Activated CD4-positive, alpha-beta T cell treated with anti-CD3 and anti-CD28 coated beads, Interleukin-2, amount 50 U/mL, for 4 hours (primary cell): ENCODE data around the gene ANKS1A.

Experiments used
- DNase-seq, 2 experiments: peaks; one replicate each; pipeline ENCODE4 v3.0.0-alpha.2; 2020

ANKS1A gene

GRCh38 chr6:35073211-35073610 is 184.2 kb downstream of the ANKS1A start:
- no peak for DNase-seq

DNA sequence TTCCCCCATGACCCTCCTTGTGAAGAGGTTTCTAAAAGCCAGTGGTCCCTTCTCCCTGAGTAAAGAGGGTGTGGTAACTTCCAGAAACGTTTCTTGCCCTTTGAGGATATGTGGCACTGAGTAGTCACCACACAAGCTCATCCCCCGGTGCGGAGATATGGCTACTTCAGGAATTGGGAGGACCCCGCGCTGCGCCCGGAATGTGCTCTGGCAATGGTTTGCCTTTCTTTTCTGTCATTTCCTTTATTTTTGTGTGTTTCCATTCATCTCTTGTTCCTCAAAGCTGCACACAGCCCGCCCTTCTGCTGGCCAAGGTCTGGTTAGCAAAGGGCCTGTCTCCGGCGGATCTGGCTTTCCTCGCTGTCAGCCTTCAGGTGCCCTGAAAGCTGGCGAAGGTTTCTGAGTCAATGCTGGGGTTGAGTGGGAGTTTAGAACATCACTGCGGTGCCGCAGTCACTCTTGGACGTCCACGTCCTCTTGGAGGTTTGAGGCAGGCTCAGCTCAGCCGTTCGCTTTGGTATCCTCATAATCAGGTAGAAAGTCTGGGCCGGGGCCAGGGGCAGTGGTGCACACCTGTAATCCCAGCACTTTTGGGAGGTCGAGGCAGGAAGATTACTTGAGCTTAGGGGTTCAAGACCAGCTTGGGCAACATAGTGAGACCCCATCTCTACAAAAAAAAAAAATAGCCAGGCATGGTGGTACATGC is 184.9 kb downstream of the ANKS1A start:
- no peak for DNase-seq

DNA sequence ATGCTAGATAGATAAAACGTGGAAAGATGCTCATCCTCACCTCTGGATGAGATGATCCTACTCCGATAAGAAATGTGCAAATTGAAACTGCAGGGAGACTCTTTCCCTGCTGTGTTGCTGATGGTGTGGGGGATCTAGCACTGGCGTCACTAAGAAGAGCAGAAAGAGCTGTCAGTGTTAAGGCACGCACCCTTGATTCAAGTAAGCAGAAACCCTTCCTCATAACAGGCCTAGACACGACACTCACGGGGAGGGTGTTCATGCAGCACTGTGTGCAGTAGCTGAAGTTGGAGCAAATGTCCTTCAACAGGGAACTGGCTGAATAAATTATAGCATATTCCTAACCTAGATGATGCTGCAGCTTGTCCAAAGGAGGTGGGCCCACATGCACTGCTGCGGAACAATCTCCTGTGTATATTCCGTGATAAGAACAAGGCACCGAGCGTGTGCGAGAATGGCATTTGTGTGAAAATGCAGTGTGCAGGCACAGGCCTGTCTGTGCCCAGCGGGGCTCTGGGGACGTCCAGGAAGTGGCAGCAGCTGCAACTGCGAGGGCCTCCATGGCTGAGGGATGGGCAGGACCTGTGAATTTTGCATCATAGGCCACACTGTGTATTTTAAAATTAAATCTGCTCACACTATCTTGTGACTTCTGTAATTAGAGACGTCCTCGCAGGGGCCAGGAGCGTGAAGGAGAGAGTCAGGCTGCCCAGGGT is 188.1 kb downstream of the ANKS1A start:
- no peak for DNase-seq

DNA sequence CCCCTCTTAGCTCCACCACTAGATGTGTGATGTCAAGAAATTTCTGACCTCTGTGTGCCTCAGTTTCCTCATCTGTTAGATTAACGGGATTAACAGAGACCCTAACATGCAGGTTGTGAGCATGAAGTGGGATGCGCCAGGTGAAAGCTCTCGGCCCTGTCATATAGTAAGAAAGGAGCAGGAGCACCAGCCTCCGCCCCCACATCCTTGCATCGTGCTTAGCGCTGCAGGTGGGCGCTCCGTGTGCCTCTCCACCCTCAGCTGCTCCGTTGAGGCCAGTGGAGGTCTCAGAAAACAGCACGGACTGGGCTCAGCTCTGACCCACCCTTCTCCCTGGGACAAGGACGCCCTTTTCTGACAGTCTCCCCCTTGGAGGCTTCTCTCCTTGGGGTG is 188.7 kb downstream of the ANKS1A start:
- DNase-seq: no peak

DNA sequence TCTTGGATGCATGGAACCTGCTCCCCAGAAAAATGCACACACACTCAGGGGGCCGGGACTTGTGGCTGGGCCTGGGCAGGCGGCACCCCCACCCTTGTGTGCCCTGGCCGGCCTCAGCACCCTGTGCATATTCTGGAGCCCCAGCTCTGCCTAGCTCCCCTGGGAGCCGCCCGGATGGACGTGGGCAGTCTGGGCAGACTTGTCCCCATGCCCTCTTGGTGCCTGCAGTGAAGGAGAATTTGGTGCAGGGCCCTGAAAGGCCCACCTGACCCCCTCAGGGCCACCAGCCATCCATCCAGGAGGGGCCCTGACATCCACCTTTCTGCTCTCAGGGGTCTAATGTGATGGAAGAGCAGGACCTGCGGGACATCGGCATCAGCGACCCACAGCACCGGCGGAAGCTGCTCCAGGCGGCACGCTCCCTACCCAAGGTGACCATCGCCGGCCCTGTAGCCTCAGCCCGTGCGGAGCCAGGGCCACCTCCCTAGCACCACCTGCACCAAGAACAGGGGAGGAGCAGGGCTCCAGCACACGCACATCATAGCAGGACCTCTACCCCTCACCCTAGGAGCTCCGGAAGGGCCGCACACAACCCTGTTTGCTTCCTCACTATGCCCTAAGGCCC is 189.3 kb downstream of the ANKS1A start:
- no peak for DNase-seq

DNA sequence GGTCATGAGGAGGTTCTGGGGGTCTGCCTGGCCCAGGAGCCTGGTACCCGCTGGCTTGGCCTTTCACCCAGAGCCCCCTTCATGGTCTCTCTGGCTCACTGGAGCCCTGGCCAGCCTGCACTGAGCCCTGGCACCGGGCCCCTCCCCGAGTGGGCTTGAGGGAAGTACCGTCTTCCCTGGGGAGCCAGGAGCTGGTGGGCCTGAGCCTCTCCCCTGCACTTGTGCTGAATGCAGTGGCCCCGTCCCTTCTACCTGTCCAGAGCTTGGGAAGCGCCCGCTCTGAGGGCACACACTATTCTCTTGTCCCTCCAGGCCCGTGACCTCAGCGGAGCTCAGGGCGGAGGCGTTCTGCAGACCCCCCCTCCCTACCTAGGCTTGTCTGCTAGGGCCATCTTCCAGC is 189.8 kb downstream of the ANKS1A start:
- DNase-seq: no peak

GRCh38 chr6:35079311-35080000 is 190.4 kb downstream of the ANKS1A start:
- DNase-seq: no peak

GRCh38 chr6:35080016-35080680 is 191.1 kb downstream of the ANKS1A start:
- DNase-seq: no peak

DNA sequence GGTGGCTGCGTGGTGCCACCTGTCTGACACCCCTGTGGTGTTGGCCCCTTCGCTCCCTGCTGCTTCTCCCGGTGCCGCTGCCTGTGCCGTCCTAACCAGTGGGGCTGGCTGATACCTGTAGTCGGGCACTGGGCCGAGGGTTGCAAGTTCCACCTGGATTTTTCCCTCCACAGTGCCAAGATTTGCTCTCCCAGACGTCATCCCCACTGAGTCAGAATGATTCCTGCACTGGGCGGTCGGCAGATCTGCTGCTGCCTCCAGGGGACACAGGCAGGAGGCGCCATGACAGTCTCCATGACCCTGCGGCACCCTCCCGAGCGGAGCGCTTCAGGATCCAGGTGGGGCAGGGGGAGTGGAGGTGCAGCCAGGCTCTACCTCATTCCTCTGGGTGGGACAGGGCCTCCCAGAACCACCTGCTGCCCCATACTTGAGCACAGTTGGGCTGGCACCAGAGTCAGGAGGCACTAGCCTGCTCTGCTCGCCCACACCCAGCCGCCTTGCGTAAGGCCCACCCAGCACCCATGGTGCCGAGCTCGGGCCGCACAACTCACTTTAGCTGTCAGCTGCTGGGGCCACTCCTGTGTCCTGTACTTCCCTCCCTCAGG is 191.9 kb downstream of the ANKS1A start:
- no peak for DNase-seq

GRCh38 chr6:35081426-35081851 is 192.4 kb downstream of the ANKS1A start:
- DNase-seq: no peak

DNA sequence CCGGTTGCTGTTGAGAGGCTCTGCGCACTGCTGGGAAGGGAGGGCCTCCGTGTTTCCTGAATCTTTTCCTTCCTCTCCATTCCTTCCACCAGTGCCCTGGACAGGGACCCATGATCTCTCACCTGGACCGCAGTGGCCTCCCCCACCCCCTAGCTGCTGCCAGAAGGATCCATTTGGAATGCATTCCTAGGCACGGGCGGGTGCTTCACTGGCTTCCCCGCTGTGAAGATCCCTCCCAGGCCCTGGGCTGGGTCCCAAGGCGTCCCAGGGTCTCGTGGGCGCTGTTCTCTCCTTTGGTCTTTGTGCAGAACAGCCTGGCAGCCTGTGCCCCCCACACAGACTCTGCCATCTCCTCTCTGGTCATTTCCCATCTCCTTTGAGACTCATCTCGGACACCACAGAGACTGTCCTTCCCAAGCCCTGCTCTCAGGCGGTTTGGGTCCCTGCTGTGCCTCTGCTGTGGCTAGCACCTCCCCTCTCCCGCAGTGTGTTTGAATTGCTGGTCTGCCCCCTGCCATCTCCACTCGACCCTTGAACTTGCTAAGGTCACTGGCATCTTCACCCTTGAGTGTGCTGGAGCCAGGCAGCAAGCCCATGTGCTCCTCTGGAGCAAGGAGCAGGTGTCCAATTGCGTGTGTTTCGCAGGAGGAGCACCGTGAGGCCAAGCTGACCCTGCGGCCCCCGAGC is 193.1 kb downstream of the ANKS1A start:
- DNase-seq: no peak

GRCh38 chr6:35082733-35083403 is 193.8 kb downstream of the ANKS1A start:
- DNase-seq: no peak

DNA sequence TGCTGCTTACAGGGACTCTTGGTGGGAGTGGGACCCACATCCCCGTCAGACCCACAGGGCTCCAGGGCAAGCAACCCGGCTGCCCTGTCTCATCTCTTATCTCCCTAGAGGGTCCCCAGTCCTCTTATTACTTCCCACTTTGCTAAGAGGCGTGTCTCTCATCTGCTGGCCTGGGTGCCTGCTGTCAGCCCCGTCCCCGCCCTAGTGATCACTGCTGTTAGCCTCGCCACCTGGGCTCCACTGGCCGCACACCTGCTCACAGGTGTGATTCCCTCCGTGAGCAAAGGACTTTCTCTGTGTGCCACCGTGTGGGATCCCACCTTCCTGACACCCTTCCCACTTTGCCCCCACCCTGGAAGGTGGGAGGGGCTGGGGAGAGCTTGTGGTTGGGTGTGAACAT is 194.5 kb downstream of the ANKS1A start:
- DNase-seq: no peak

- DNase-seq: no peak
Observed at GRCh38 chr6:35084041-35084491, 195.0 kb downstream of the ANKS1A start.

DNA sequence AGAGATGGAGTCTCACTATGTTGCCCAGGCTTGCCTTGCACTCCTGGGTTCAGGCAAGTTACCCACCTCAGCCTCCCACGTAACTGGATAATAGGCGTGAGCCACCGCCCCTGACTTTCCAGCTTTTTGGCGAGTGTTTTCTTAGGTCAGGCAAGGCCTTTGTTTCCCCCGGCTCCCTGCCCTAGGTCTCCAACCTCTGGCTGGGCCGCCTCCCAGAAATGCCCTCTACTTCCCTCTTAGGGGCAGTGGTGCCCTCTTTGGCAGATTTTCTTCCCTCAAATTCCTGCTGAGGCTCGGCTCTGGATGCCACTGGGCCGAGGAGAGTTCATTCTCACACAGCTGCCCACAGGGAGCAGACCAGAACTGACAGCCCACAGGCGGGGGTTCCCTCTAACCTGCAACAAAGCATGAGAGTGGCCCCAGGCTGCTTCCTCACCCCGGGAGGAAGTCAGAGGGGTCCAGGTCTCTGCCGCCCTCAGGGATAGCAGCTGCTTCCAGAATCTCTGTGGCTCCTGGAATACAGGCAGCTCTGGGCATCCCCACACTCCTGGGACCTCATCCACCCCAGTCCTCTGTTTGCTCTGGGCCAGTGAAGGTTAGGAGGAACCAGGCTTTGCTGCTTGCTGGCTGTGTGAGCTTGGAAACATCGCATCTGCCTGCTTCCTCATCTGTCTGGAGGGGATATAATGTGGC is 195.6 kb downstream of the ANKS1A start:
- DNase-seq: no peak

- no peak for DNase-seq
Observed at GRCh38 chr6:35085359-35086281, 196.6 kb downstream of the ANKS1A start.

GRCh38 chr6:35086282-35086632 is 197.2 kb downstream of the ANKS1A start:
- no peak for DNase-seq

- no peak for DNase-seq
Observed at GRCh38 chr6:35086636-35087360, 197.7 kb downstream of the ANKS1A start.
